BLaER1 treated with 17β-estradiol and CSF1 and Interleukin-3, amounts not matched to agents 10 nM and 100 nM (cell line): ENCODE measurements around the gene AKIRIN2.

Experiments
- H3K27ac ChIP-seq, 11 experiments: shearing (Covaris generic); formaldehyde crosslinking; 2 replicates each; pipeline ENCODE4 v1.8.1; 2022
- H3K27me3 ChIP-seq, 11 experiments: shearing (Covaris generic); formaldehyde crosslinking; 2 replicates each; pipeline ENCODE4 v1.8.1; 2022
- H3K36me3 ChIP-seq, 11 experiments: shearing (Covaris generic); formaldehyde crosslinking; 2 replicates each; pipeline ENCODE4 v1.8.1; 2022
- H3K4me1 ChIP-seq, 10 experiments: shearing (Covaris generic); formaldehyde crosslinking; 2 replicates each; pipeline ENCODE4 v1.8.1; 2022
- H3K4me2 ChIP-seq, 11 experiments: shearing (Covaris generic); formaldehyde crosslinking; 2 replicates each; pipeline ENCODE4 v1.8.1; 2022
- H3K4me3 ChIP-seq, 10 experiments: shearing (Covaris generic); formaldehyde crosslinking; 2 replicates each; pipeline ENCODE4 v1.8.1; 2022
- H3K9ac ChIP-seq, 11 experiments: shearing (Covaris generic); formaldehyde crosslinking; 2 replicates each; pipeline ENCODE4 v1.8.1; 2022
- H3K9me3 ChIP-seq, 11 experiments: shearing (Covaris generic); formaldehyde crosslinking; replicated peaks in 1 of 11; 2 replicates each; pipeline ENCODE4 v1.8.1; 2022
- H4K20me1 ChIP-seq, 11 experiments: shearing (Covaris generic); formaldehyde crosslinking; 2 replicates each; pipeline ENCODE4 v1.8.1; 2022
- Cebpa-rat ChIP-seq, 11 experiments: shearing (Covaris generic); IDR thresholded peaks; 2 replicates each; pipeline ENCODE4 v1.8.1; 2022

The AKIRIN2 gene

GRCh38 chr6:87701676-87702588, at the start of gene AKIRIN2:
AKIRIN2 (minus strand) TSS chr6:87702233; CDS start chr6:87701684, 549 bp downstream.
- Histone ChIP-seq H3K9ac (peak within 1 kb of the TSS; percentile 94 to 99 (median 97)), H3K4me3 (peak within 1 kb of the TSS; percentile 81 to 94 (median 86)), H3K27ac (peak within 1 kb of the TSS; percentile 91 to 99 (median 97)), H3K4me2 (peak within 1 kb of the TSS; percentile 64 to 87 (median 74)), H4K20me1 (peaks cover 14 to 47% (median 36%) of the 10 kb centered on the region in 11 experiments; a peak in 21 of 22 replicates), H3K27me3 (no peaks in the 10 kb centered on the region), H3K9me3 (no peaks in the 10 kb centered on the region), H3K36me3 (peaks cover 0 to 12% (median 0%) of the 10 kb centered on the region in 11 experiments; a peak in 8 of 22 replicates), H3K4me1 (peaks cover 10 to 35% (median 20%) of the 10 kb centered on the region in 10 experiments; a peak in 18 of 20 replicates)
- TF ChIP-seq Cebpa-rat (IDR thresholded peaks at IDR 0.05): no peak

DNA sequence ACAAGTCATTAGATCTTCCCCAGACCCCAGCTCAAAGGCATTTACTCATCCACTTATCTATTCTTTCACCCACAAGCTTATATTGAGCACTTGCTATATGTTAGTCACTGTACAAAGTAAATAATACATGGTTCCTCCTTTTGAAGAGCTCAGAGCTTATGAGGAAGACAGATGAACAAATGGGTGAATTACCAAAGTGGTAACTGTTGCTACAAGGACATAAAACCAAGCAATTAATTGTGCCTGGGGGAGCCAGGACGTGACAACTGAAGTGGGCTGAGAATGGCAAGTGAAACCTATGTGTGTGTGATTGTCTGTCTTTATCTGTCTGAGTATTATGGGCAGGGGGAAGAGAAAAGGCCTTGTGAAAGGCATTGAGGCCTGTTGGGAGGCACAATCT, 45.6 kb upstream of the AKIRIN2 start:
- no peak overlapping the region; a peak in 1 of 22 replicates for H3K9ac ChIP-seq
- H3K27ac ChIP-seq: peak overlapping the region in 5 of 11 experiments; percentile 44 to 68 (median 55); a peak in 8 of 22 replicates

DNA sequence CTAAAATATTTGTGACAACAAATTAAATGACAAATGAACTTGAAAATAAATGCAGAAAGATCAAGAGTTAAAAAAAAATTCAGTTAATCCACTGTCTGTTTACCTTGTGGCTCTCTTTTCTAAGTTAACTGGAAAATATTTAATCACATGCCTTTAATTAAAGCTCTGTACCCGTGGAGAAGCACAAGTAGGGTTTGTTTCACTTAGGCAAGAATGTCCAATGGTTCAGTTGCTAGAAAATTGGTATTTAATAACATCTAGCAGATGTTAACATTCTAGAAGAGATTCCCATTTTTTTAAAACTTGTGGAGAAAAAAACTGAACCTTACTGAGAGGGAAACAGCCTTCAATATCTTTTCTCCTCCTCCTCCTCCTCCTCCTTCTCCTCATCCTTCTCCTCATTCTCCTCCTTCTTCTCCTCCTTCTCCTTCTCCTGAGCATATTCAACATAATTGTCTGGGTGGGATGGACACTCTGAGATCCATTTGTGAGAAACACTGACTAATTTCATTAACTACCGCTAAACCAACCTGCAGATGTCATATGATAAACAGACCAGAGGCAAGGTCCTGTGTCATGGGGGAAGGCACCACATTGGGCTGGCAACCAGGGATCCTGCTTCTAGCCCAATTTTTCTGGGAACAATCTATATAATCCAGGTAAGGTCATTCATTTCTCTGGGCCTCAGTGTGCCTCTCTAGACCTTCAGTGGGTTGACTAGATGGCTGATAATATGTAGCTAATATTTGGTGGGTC, 44.1 kb upstream of the AKIRIN2 start:
- H4K20me1 ChIP-seq: no peaks in the 10 kb centered on the region

More for the DNA sequence above, 45.6 kb upstream of the AKIRIN2 start:
- H3K9me3 ChIP-seq: peaks cover 0 to 12% (median 0%) of the 10 kb centered on the region in 11 experiments; a peak in 2 of 22 replicates
- no peaks in the 10 kb centered on the region for H4K20me1 ChIP-seq
- H3K36me3 ChIP-seq: no peaks in the 10 kb centered on the region
- H3K4me1 ChIP-seq: peaks cover 0 to 38% (median under 1%) of the 10 kb centered on the region in 10 experiments; a peak in 9 of 20 replicates
- TF ChIP-seq Cebpa-rat (IDR thresholded peaks at IDR 0.05): no peak
- peak overlapping the region in 2 of 11 experiments; percentile 19 to 44; a peak in 2 of 22 replicates for H3K4me2 ChIP-seq
- no peaks in the 10 kb centered on the region for H3K27me3 ChIP-seq
- H3K4me3 ChIP-seq: no peak overlapping the region

DNA sequence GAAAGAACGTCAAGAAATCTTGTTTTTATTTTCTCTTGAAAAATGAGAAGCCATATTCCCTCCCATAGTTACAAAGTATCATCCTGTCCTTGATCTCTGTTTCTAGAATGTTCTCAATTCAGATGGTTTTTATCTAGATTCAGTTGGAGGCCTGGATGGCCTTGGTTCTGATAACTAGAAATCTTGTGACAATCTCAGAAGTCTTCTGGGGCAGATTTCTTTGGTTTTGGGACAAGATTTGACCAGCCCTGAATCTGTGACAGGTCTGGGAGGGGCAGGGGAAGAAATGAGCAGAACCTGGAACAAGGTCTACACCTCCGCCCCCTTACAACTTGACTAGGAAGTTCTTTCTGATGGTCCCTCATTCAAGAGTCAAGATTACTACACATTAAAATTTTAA, 41.4 kb upstream of the AKIRIN2 start:
- H3K9me3 ChIP-seq: no peaks in the 10 kb centered on the region
- H3K4me2 ChIP-seq: peak overlapping the region in 2 of 11 experiments; percentile 41 to 53; a peak in 4 of 22 replicates
- H3K27ac ChIP-seq: peak overlapping the region in 7 of 11 experiments; percentile 7 to 89 (median 32); a peak in 5 of 22 replicates
- peaks cover 7 to 54% (median 12%) of the 10 kb centered on the region in 10 experiments; a peak in 17 of 20 replicates for H3K4me1 ChIP-seq
- no peak for TF ChIP-seq Cebpa-rat (IDR thresholded peaks at IDR 0.05)
- no peaks in the 10 kb centered on the region for H3K27me3 ChIP-seq
- no peak overlapping the region for H3K9ac ChIP-seq
- no peaks in the 10 kb centered on the region for H4K20me1 ChIP-seq
- no peak overlapping the region for H3K4me3 ChIP-seq
- no peaks in the 10 kb centered on the region for H3K36me3 ChIP-seq

More for the DNA sequence above, 44.1 kb upstream of the AKIRIN2 start:
- no peak for TF ChIP-seq Cebpa-rat (IDR thresholded peaks at IDR 0.05)
- Histone ChIP-seq H3K27me3 (no peaks in the 10 kb centered on the region), H3K9ac (no peak overlapping the region), H3K4me1 (peaks cover 7 to 49% (median 12%) of the 10 kb centered on the region in 10 experiments; a peak in 17 of 20 replicates), H3K4me3 (no peak overlapping the region), H3K9me3 (peaks cover 0 to 4% (median 0%) of the 10 kb centered on the region in 11 experiments; a peak in 1 of 22 replicates), H3K27ac (no peak overlapping the region), H3K36me3 (no peaks in the 10 kb centered on the region), H3K4me2 (no peak overlapping the region)

GRCh38 chr6:87742106-87742505, 40.1 kb upstream of the AKIRIN2 start:
- Histone ChIP-seq H3K9me3 (0 out of 22 replicates have a peak, but pooled peaks cover 0 to 3% (median 0%) of the 10 kb centered on the region in 11 experiments), H3K4me2 (peak overlapping the region in 9 of 11 experiments; percentile 7 to 65 (median 22); a peak in 10 of 22 replicates), H3K27ac (peak overlapping the region; percentile 19 to 89 (median 71); a peak in 19 of 22 replicates), H3K4me3 (no peak overlapping the region), H3K4me1 (peaks cover 7 to 51% (median 12%) of the 10 kb centered on the region in 10 experiments; a peak in 17 of 20 replicates), H3K36me3 (no peaks in the 10 kb centered on the region), H4K20me1 (no peaks in the 10 kb centered on the region), H3K9ac (peak overlapping the region in 3 of 11 experiments; percentile 35 to 53 (median 45); a peak in 4 of 22 replicates), H3K27me3 (no peaks in the 10 kb centered on the region)
- no peak for TF ChIP-seq Cebpa-rat (IDR thresholded peaks at IDR 0.05)

DNA sequence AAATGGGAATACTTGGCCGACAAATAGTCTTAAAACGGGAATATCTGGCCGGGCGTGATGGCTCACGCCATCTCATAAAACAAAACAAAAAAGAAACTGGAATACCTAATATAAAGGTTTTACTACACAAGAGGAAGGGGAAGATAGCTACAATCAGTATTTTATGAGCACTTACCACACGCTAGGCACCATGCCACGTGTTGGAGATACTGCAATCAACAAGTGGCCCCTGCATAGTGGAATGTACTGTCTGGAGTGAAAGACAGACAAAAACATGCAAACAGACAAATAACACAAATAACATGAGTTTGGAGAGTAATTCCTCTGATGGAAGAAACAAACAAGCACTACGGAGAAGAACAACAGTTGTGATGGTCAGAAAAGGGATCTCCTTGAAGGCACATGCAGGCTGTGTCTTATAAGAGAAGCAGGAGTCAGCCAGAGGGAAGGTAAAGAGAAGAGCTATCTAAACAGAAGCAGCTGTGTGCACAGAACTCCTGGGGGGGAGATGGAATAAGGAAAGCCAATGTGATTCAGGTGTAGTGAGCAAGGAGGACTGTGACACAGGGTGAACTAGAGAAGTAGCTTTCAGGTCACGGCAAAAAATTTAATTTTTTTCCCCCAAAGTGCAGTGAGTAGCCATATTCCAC, 39.1 kb upstream of the AKIRIN2 start:
- Histone ChIP-seq H3K36me3 (no peaks in the 10 kb centered on the region), H3K27me3 (no peaks in the 10 kb centered on the region), H3K9me3 (0 out of 22 replicates have a peak, but pooled peaks cover 0 to 3% (median 0%) of the 10 kb centered on the region in 11 experiments), H3K4me1 (peaks cover 7 to 50% (median 12%) of the 10 kb centered on the region in 10 experiments; a peak in 17 of 20 replicates), H3K4me3 (no peak overlapping the region), H3K9ac (no peak overlapping the region), H3K4me2 (peak overlapping the region in 3 of 11 experiments; percentile 15 to 65 (median 62); a peak in 5 of 22 replicates), H4K20me1 (no peaks in the 10 kb centered on the region), H3K27ac (peak overlapping the region in 7 of 11 experiments; percentile 48 to 89 (median 77); a peak in 9 of 22 replicates)
- TF ChIP-seq Cebpa-rat (IDR thresholded peaks at IDR 0.05): no peak

DNA sequence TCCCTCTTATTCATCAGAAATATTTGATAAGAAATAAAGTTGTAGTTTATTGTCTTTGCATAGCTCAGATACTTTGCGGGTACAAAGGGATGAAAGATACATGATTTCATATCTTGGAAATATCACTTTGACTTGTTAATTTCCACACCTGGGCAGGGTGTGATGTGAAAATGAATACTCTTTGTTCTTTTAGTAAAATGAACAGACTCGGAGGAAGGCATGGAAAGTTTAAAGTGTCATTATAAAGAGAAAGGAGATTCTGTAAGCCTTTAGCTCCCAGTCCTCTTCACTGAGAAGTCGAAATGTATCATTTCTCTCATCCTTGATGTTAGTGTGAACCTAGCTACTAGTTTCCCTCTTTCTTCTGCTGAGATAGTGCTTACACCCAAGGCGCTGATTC, 36.7 kb upstream of the AKIRIN2 start:
- H3K27ac ChIP-seq: no peak overlapping the region
- H3K4me1 ChIP-seq: peaks cover 7 to 52% (median 12%) of the 10 kb centered on the region in 10 experiments; a peak in 17 of 20 replicates
- H3K36me3 ChIP-seq: no peaks in the 10 kb centered on the region
- TF ChIP-seq Cebpa-rat (IDR thresholded peaks at IDR 0.05): no peak
- no peak overlapping the region for H3K4me2 ChIP-seq
- no peaks in the 10 kb centered on the region for H4K20me1 ChIP-seq
- no peak overlapping the region for H3K4me3 ChIP-seq
- H3K9ac ChIP-seq: no peak overlapping the region
- no peaks in the 10 kb centered on the region for H3K27me3 ChIP-seq
- peaks cover 0 to 12% (median 0%) of the 10 kb centered on the region in 11 experiments; a peak in 6 of 22 replicates for H3K9me3 ChIP-seq

GRCh38 chr6:87738000-87738399, 36.0 kb upstream of the AKIRIN2 start:
- H3K4me2 ChIP-seq: no peak overlapping the region
- H3K4me3 ChIP-seq: no peak overlapping the region
- no peaks in the 10 kb centered on the region for H3K27me3 ChIP-seq
- H3K27ac ChIP-seq: no peak overlapping the region
- H3K4me1 ChIP-seq: peaks cover 7 to 52% (median 12%) of the 10 kb centered on the region in 10 experiments; a peak in 17 of 20 replicates
- no peaks in the 10 kb centered on the region for H4K20me1 ChIP-seq
- H3K36me3 ChIP-seq: no peaks in the 10 kb centered on the region
- TF ChIP-seq Cebpa-rat (IDR thresholded peaks at IDR 0.05): no peak
- H3K9me3 ChIP-seq: peaks cover 0 to 17% (median 0%) of the 10 kb centered on the region in 11 experiments; a peak in 6 of 22 replicates
- H3K9ac ChIP-seq: no peak overlapping the region
